ENCODE results near the gene SLC66A1. TPM values are rescaled to one million over a fixed set of nuclear protein-coding genes. Genes with fewer than 3 reads are reported as not detected.

The SLC66A1 gene
- total and polyA plus RNA-seq, 9 of the 15 experiments (the other 6 are each of a cell fraction or from before 2014, with no cell fraction given), result 1.2 to 40.8 (median 18.6) TPM

GRCh38 chr1:19349999-19350398 lies 37.9 kb downstream of the SLC66A1 start:
- H3K9me3 ChIP-seq (replicated peaks; ENCODE audit: control insufficient read depth, insufficient read depth, low read depth, low read length), result no peaks in the 10 kb centered on the region
- in situ Hi-C loops (cut with MboI) (no loop called here), intact Hi-C loops (cut with micrococcal nuclease) (no loop called here)
- peaks cover 0 to 18% of the 10 kb centered on the region in 2 experiments; a peak in 3 of 5 replicates for H3K4me1 ChIP-seq (replicated peaks in 1 of 2; ENCODE audit: control insufficient read depth in 2 of 2, insufficient read depth in 2 of 2, low read length in 2 of 2)
- peaks cover 3% of the 10 kb centered on the region; the same call in 1 of the 2 replicates for H4K20me1 ChIP-seq (replicated peaks; ENCODE audit: control insufficient read depth, insufficient read depth, low read length)
- H3K36me3 ChIP-seq (ENCODE audit: control insufficient read depth, insufficient read depth, low read length), result peaks cover 45% of the 10 kb centered on the region; the same call in 1 of the 3 replicates
- H3K9ac ChIP-seq (ENCODE audit: insufficient read depth in 1 of 2, low read depth in 2 of 2, low read length in 2 of 2), result no peak overlapping the region
- no peak overlapping the region for H3K4me3 ChIP-seq
- no peak for TF ChIP-seq ZNF121 (CRISPR knock-in tag; conservative IDR thresholded peaks at IDR 0.05)
- no peaks in the 10 kb centered on the region for H3K27me3 ChIP-seq (ENCODE audit: control insufficient read depth in 2 of 2, insufficient read depth in 2 of 2, low read length in 2 of 2)
- FAIRE-seq, result no peak
- no peaks in the 10 kb centered on the region for H3K79me2 ChIP-seq (ENCODE audit: control insufficient read depth, insufficient read depth, low read length)
- no peak for DNase-seq (ENCODE audit: extremely low read depth in 1 of 4, low spot score in 3 of 4)
- ChIA-PET POLR2A (interaction anchor here (1.0 to 1.1 kb wide), 2 partner anchors 15 to 56 kb away, joined by 3 to 4 read pairs; no protein-coding TSS in a partner anchor), CTCF (ENCODE audit: low intra/inter-chr PET ratio) (no interaction called here)
- H3K9me1 ChIP-seq (ENCODE audit: control insufficient read depth, insufficient read depth, low read length), result no peaks in the 10 kb centered on the region
- WGBS (ENCODE audit: insufficient coverage, low coverage, missing lambda C conversion rate), result 94% methylated on average over 17 of the region's 17 CpGs
- no TSS peak for BruUV-seq (replicated peaks)
- no peak overlapping the region for H3K4me2 ChIP-seq (ENCODE audit: insufficient read depth, low read length)
- no peak overlapping the region for H3K27ac ChIP-seq (ENCODE audit: extremely low read depth, low read depth, low read length)
- no peak for ATAC-seq
- no peak overlapping the region for H2AFZ ChIP-seq (ENCODE audit: low read depth, low read length)

GRCh38 chr1:19350566-19350965 lies 38.4 kb downstream of the SLC66A1 start:
- Histone ChIP-seq H3K4me2 (ENCODE audit: insufficient read depth, low read length) (no peak overlapping the region), H3K36me3 (ENCODE audit: control insufficient read depth, insufficient read depth, low read length) (peaks cover 44% of the 10 kb centered on the region; the same call in 1 of the 3 replicates), H3K27me3 (ENCODE audit: control insufficient read depth in 2 of 2, insufficient read depth in 2 of 2, low read length in 2 of 2) (no peaks in the 10 kb centered on the region), H3K4me3 (no peak overlapping the region), H2AFZ (ENCODE audit: low read depth, low read length) (no peak overlapping the region), H3K9ac (ENCODE audit: insufficient read depth in 1 of 2, low read depth in 2 of 2, low read length in 2 of 2) (no peak overlapping the region), H3K79me2 (ENCODE audit: control insufficient read depth, insufficient read depth, low read length) (no peaks in the 10 kb centered on the region), H3K27ac (ENCODE audit: extremely low read depth, low read depth, low read length) (no peak overlapping the region), H4K20me1 (replicated peaks; ENCODE audit: control insufficient read depth, insufficient read depth, low read length) (peaks cover 3% of the 10 kb centered on the region; the same call in 1 of the 2 replicates), H3K9me1 (ENCODE audit: control insufficient read depth, insufficient read depth, low read length) (no peaks in the 10 kb centered on the region), H3K9me3 (replicated peaks; ENCODE audit: control insufficient read depth, insufficient read depth, low read depth, low read length) (no peaks in the 10 kb centered on the region), H3K4me1 (replicated peaks in 1 of 2; ENCODE audit: control insufficient read depth in 2 of 2, insufficient read depth in 2 of 2, low read length in 2 of 2) (peaks cover 0 to 14% of the 10 kb centered on the region in 2 experiments; a peak in 3 of 5 replicates)
- in situ Hi-C loops (cut with MboI), result no loop called here
- BruUV-seq (replicated peaks), result no TSS peak
- intact Hi-C loops (cut with micrococcal nuclease), result no loop called here
- WGBS (ENCODE audit: insufficient coverage, low coverage, missing lambda C conversion rate), result 99% methylated on average over 5 of the region's 5 CpGs
- no peak for ATAC-seq
- no peak for DNase-seq (ENCODE audit: extremely low read depth in 1 of 4, low spot score in 3 of 4)
- ChIA-PET CTCF (ENCODE audit: low intra/inter-chr PET ratio) (no interaction called here), POLR2A (interaction anchor here (0.6 to 1.0 kb wide), 2 partner anchors 19 to 55 kb away, joined by 3 read pairs; no protein-coding TSS in a partner anchor)
- FAIRE-seq, result no peak
- TF ChIP-seq E2F5 (CRISPR knock-in tag; IDR thresholded peaks at IDR 0.05), result no peak
- no peak for TF ChIP-seq KDM4B (IDR thresholded peaks at IDR 0.05; ENCODE audit: borderline replicate concordance in 2 of 2, low read depth in 1 of 2)
- TF ChIP-seq ZNF121 (CRISPR knock-in tag; conservative IDR thresholded peaks at IDR 0.05), result peak; percentile 59
- TF ChIP-seq GTF2A2 (tag; IDR thresholded peaks at IDR 0.05), result no peak
- no peak for TF ChIP-seq KAT2B (IDR thresholded peaks at IDR 0.05; ENCODE audit: low read depth, low read length)
- TF ChIP-seq SRSF1 (IDR thresholded peaks at IDR 0.05; ENCODE audit: low read depth, low read length), result no peak

Measured in K562 (cell line).